ENCODE measurements around the gene ARHGAP45. TPM values are rescaled to one million over a fixed set of nuclear protein-coding genes. Genes with fewer than 3 reads are reported as not detected.
A peak's percentile ranks its signal among the peaks of the same experiment; 100 is the strongest.

Gene ARHGAP45
- total and polyA plus RNA-seq, 9 of the 15 experiments (the other 6 are each of a cell fraction or from before 2014, with no cell fraction given), result 0.08 to 22.1 (median 4.2) TPM

- no peak overlapping the region for H3K4me3 ChIP-seq
- BruUV-seq (replicated peaks), result no TSS peak
- H3K27ac ChIP-seq (ENCODE audit: extremely low read depth, low read depth, low read length), result peak overlapping the region; percentile 4; the same call in 1 of the 3 replicates
- peaks cover 61% of the 10 kb centered on the region; the same call in 2 of the 3 replicates for H3K36me3 ChIP-seq (ENCODE audit: control insufficient read depth, insufficient read depth, low read length)
- H3K9me1 ChIP-seq (ENCODE audit: control insufficient read depth, insufficient read depth, low read length), result no peaks in the 10 kb centered on the region
- H3K79me2 ChIP-seq (ENCODE audit: control insufficient read depth, insufficient read depth, low read length), result peaks cover 25% of the 10 kb centered on the region
- ChIA-PET CTCF (ENCODE audit: low intra/inter-chr PET ratio) (no interaction called here), POLR2A (interaction anchor here (0.8 to 1.0 kb wide), 2 partner anchors 12 to 92 kb away, joined by 3 to 4 read pairs; no protein-coding TSS in a partner anchor)
- DNase-seq (ENCODE audit: extremely low read depth in 1 of 4, low spot score in 3 of 4) (peak in 2 of 4 experiments; percentile 27 to 64), ATAC-seq (peak; percentile 15), FAIRE-seq (peak; percentile 19)
- H4K20me1 ChIP-seq (replicated peaks; ENCODE audit: control insufficient read depth, insufficient read depth, low read length), result no peaks in the 10 kb centered on the region; the same call in 1 of the 2 replicates
- H3K4me2 ChIP-seq (ENCODE audit: insufficient read depth, low read length), result no peak overlapping the region
- WGBS (ENCODE audit: insufficient coverage, low coverage, missing lambda C conversion rate), result 69% methylated on average over 13 of the region's 17 CpGs
- no peaks in the 10 kb centered on the region for H3K27me3 ChIP-seq (ENCODE audit: control insufficient read depth in 2 of 2, insufficient read depth in 2 of 2, low read length in 2 of 2)
- peak overlapping the region in 1 of 2 experiments; percentile 61; a peak in 1 of 4 replicates for H3K9ac ChIP-seq (ENCODE audit: insufficient read depth in 1 of 2, low read depth in 2 of 2, low read length in 2 of 2)
- H3K9me3 ChIP-seq (replicated peaks; ENCODE audit: control insufficient read depth, insufficient read depth, low read depth, low read length), result no peaks in the 10 kb centered on the region
- H2AFZ ChIP-seq (ENCODE audit: low read depth, low read length), result no peak overlapping the region
- peaks cover 13 to 87% of the 10 kb centered on the region in 2 experiments for H3K4me1 ChIP-seq (replicated peaks in 1 of 2; ENCODE audit: control insufficient read depth in 2 of 2, insufficient read depth in 2 of 2, low read length in 2 of 2)
- in situ Hi-C loops (cut with MboI), result no loop called here
- intact Hi-C loops (cut with micrococcal nuclease), result no loop called here
- TF ChIP-seq MYNN (IDR thresholded peaks at IDR 0.05) (0 out of 2 replicates have a peak, but pooled peaks have one; percentile 15), MYNN (CRISPR knock-in tag; IDR thresholded peaks at IDR 0.05) (no peak), SPI1 (IDR thresholded peaks at IDR 0.05; ENCODE audit: borderline replicate concordance, low read depth, low read length) (peak; percentile 30; the same call in 1 of the 2 replicates), KAT8 (IDR thresholded peaks at IDR 0.05; ENCODE audit: low read depth) (no peak), SUPT5H (IDR thresholded peaks at IDR 0.05) (0 out of 2 replicates have a peak, but pooled peaks have one; percentile 35), TFAP4 (CRISPR knock-in tag; IDR thresholded peaks at IDR 0.05; ENCODE audit: borderline replicate concordance) (0 out of 2 replicates have a peak, but pooled peaks have one; percentile 12), HDAC2 (IDR thresholded peaks at IDR 0.05) (no peak), ZFX (CRISPR knock-in tag; IDR thresholded peaks at IDR 0.05) (peak; percentile 49), POLR2A (conservative IDR thresholded peaks at IDR 0.05) (peak; percentile 54), BCLAF1 (IDR thresholded peaks at IDR 0.05; ENCODE audit: borderline replicate concordance in 1 of 2, control insufficient read depth in 1 of 2, low read depth in 2 of 2, low read length in 1 of 2) (no peak), POLR2B (IDR thresholded peaks at IDR 0.05; ENCODE audit: low read depth, partially characterized antibody) (peak; percentile 17), POLR2G (IDR thresholded peaks at IDR 0.05; ENCODE audit: low read depth, low read length) (peak; percentile 28), HMGN3 (IDR thresholded peaks at IDR 0.05; ENCODE audit: borderline replicate concordance, extremely low read depth, insufficient read length, low read depth, low read length) (peak; percentile 54), RAD21 (CRISPR knock-in tag; conservative IDR thresholded peaks at IDR 0.05 in 1 of 2, IDR thresholded peaks at IDR 0.05 in 1 of 2) (peak in 1 of 2 experiments; percentile 29; a peak in 1 of 4 replicates), TCFL5 (CRISPR knock-in tag; conservative IDR thresholded peaks at IDR 0.05) (no peak), RBFOX2 (IDR thresholded peaks at IDR 0.05; ENCODE audit: low read depth, low read length) (peak; percentile 54; the same call in 1 of the 2 replicates), MED1 (CRISPR knock-in tag; IDR thresholded peaks at IDR 0.05; ENCODE audit: borderline replicate concordance) (no peak)
These were observed 40.1 kb downstream of the ARHGAP45 start for GRCh38 chr19:1106841-1107660.
